Transverse colon (tissue), 4 donors: ENCODE measurements around the gene TM9SF1.

ENCODE experiments used
- CTCF ChIP-seq, 5 experiments: fragments of 200-600 bp in 3 of 5; fragments of 450-650 bp in 2 of 5; sonication (generic) in 3 of 5; IDR thresholded peaks; 1 replicate in 2 of 5; 2 replicates in 3 of 5; pipeline ENCODE4 v1.5.1; 2016 to 2017; ENCODE audit warnings: antibody characterized with exemption in 5 of 5, inconsistent platforms in 3 of 5, mild to moderate bottlenecking in 2 of 5, moderate library complexity in 1 of 5
- EP300 ChIP-seq: sonication (generic); formaldehyde crosslinking; IDR thresholded peaks from one replicate; pipeline ENCODE4 v1.6.1; 2017; ENCODE audit warnings: antibody characterized with exemption, low read depth
- POLR2A ChIP-seq: fragments of 450-650 bp; IDR thresholded peaks from one replicate; pipeline ENCODE4 v1.6.1; 2016; ENCODE audit warnings: antibody characterized with exemption, mild to moderate bottlenecking, moderate library complexity
- POLR2AphosphoS5 ChIP-seq, 3 donors: sonication (generic); formaldehyde crosslinking; IDR thresholded peaks; one replicate each; pipeline ENCODE4 v1.6.1; 2016; ENCODE audit warnings: antibody characterized with exemption in 3 of 3

GRCh38 chr14:24189059-24189375 lies 6.2 kb downstream of the TM9SF1 start:
- no peak for TF ChIP-seq CTCF (IDR thresholded peaks at IDR 0.05)
- TF ChIP-seq POLR2A = no peak
- no peak for TF ChIP-seq POLR2AphosphoS5 (IDR thresholded peaks at IDR 0.05)
- TF ChIP-seq EP300 = no peak
